ENCODE measurements around the gene DCAKD.

GRCh38 chr17:45030733-45031132 lies 20.7 kb downstream of the DCAKD start:
- TF ChIP-seq POLR2A (IDR thresholded peaks at IDR 0.05), result no peak
- TF ChIP-seq CTCF (IDR thresholded peaks at IDR 0.05), result no peak
